GM19239 (cell line): ENCODE measurements around the gene ARHGAP15.

ENCODE experiments used
- DNase-seq: peaks from one replicate; pipeline ENCODE4 v3.0.0; 2011; ENCODE audit warnings: low spot score; ENCODE audit not compliant: insufficient read length
- FAIRE-seq: peaks from 2 replicates; lab custom pipeline; 2011; peaks lifted over from hg19 to GRCh38; lab: Jason Lieb, UNC

Gene ARHGAP15

GRCh38 chr2:143691121-143691520, 561.9 kb downstream of the ARHGAP15 start:
- FAIRE-seq = no peak
- DNase-seq = no peak

GRCh38 chr2:143692162-143692561, 562.9 kb downstream of the ARHGAP15 start:
- FAIRE-seq (no peak), DNase-seq (no peak)

GRCh38 chr2:143692967-143693366, 563.7 kb downstream of the ARHGAP15 start:
- DNase-seq = no peak
- peak; percentile 31 for FAIRE-seq

GRCh38 chr2:143694335-143694734, 565.1 kb downstream of the ARHGAP15 start:
- no peak for DNase-seq
- no peak for FAIRE-seq

- FAIRE-seq = peak; percentile 83
Observed at GRCh38 chr2:143696651-143697050, 567.4 kb downstream of the ARHGAP15 start.

GRCh38 chr2:143697744-143698143, 568.5 kb downstream of the ARHGAP15 start:
- FAIRE-seq = peak; percentile 61

More at GRCh38 chr2:143696651-143697050, 567.4 kb downstream of the ARHGAP15 start:
- DNase-seq = no peak

GRCh38 chr2:143698352-143698751, 569.1 kb downstream of the ARHGAP15 start:
- FAIRE-seq (peak; percentile 57), DNase-seq (no peak)

More at GRCh38 chr2:143697744-143698143, 568.5 kb downstream of the ARHGAP15 start:
- no peak for DNase-seq

- DNase-seq = no peak
- peak; percentile 62 for FAIRE-seq
Observed at GRCh38 chr2:143698888-143699570, 569.8 kb downstream of the ARHGAP15 start.

- FAIRE-seq = no peak
- no peak for DNase-seq
Observed at GRCh38 chr2:143700865-143701264, 571.6 kb downstream of the ARHGAP15 start.

- no peak for DNase-seq
- no peak for FAIRE-seq
Observed at GRCh38 chr2:143701785-143702184, 572.6 kb downstream of the ARHGAP15 start.

GRCh38 chr2:143702931-143703330, 573.7 kb downstream of the ARHGAP15 start:
- FAIRE-seq = no peak
- no peak for DNase-seq

- DNase-seq = no peak
- FAIRE-seq = peak; percentile 77
Observed at GRCh38 chr2:143704451-143705106, 575.4 kb downstream of the ARHGAP15 start.

- DNase-seq (no peak), FAIRE-seq (no peak)
Observed at GRCh38 chr2:143705108-143705707, 576.0 kb downstream of the ARHGAP15 start.

GRCh38 chr2:143706354-143706753, 577.1 kb downstream of the ARHGAP15 start:
- DNase-seq (no peak), FAIRE-seq (no peak)

- no peak for DNase-seq
- no peak for FAIRE-seq
Observed at GRCh38 chr2:143708682-143709081, 579.5 kb downstream of the ARHGAP15 start.

- DNase-seq (no peak), FAIRE-seq (no peak)
Observed at GRCh38 chr2:143710196-143710595, 581.0 kb downstream of the ARHGAP15 start.

- DNase-seq (no peak), FAIRE-seq (no peak)
Observed at GRCh38 chr2:143710879-143711278, 581.7 kb downstream of the ARHGAP15 start.

GRCh38 chr2:143716522-143716921, 587.3 kb downstream of the ARHGAP15 start:
- FAIRE-seq (no peak), DNase-seq (no peak)

GRCh38 chr2:143717053-143717452, 587.8 kb downstream of the ARHGAP15 start:
- DNase-seq (no peak), FAIRE-seq (no peak)

GRCh38 chr2:143717536-143718168, 588.4 kb downstream of the ARHGAP15 start:
- DNase-seq (no peak), FAIRE-seq (no peak)

- no peak for DNase-seq
- FAIRE-seq = no peak
Observed at GRCh38 chr2:143718745-143719144, 589.5 kb downstream of the ARHGAP15 start.
